ENCODE data around the gene ADI1.
"Not testable (repeated sequence)": the region's sequence is repeated elsewhere in the genome, so short reads cannot be mapped to it uniquely, and the experiment has no call there.

The ADI1 gene

GRCh38 chr2:3448441-3448911 lies 70.9 kb downstream of the ADI1 start:
- DNase-seq (ENCODE audit: low read depth in 3 of 3) = not testable (repeated sequence)

DNA sequence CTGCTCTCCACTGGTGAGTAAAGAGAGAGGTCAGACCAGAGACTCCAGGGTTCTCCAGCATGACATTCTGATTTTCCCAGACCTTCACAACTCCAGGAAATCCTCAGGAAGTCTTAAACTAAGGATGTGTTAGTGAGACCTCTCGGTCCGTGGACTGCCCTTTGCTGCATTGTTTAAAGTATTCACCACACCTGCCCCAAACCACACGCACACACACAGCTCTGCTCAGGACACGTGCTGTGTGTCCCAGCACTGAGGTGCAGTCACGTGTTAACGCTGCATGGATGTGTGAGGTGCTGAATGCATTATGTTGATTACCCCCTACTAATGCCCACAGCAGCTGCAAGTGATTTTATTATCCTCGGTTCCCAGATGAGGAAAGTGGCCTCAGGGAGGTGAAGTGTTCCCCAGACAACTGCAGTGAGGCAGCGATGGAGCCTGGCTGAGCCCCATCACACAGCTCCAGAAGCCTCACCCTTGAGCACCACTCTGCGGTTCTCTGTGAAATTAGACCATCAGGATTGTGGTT lies 71.5 kb downstream of the ADI1 start:
- DNase-seq (ENCODE audit: low read depth in 3 of 3) = no peak
